Measurements from ENCODE around the gene TOMM70. TPM values are rescaled to one million over a fixed set of nuclear protein-coding genes. Genes with fewer than 3 reads are reported as not detected.

Gene TOMM70
- total and polyA plus RNA-seq, 2 donors (not counting 3 experiments of a cell fraction or from before 2014, with no cell fraction given) = 7.6 to 32.3 TPM

DNA sequence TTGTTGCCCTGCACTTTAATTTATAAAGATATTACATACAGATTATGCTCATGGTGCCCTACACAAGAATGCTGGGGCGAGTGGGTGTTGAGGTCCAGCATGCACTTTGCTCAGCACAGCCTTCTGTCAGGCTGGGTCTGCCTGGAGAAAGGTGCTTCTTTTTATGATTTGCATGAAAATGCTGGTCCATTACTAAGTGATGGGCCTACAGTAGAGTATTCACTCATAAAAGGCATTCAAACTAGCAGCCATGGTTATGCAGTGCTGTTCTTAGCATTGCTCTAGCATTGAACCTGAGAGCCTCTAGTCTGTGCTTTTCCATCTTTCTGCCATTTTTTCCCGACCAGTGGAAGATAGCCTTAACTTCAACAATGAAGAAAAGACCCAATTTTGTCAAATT, 12.7 kb upstream of the TOMM70 start:
- Histone ChIP-seq H3K36me3 (ENCODE audit: control insufficient read depth in 2 of 2, extremely low read depth in 1 of 2, insufficient read depth in 2 of 2, low read length in 2 of 2) (no peaks in the 10 kb centered on the region), H4K20me1 (replicated peaks; ENCODE audit: control insufficient read depth, extremely low read depth, insufficient read depth, low read length) (no peaks in the 10 kb centered on the region), H3K27me3 (ENCODE audit: control insufficient read depth in 2 of 2, insufficient read depth in 2 of 2, low read length in 2 of 2) (no peaks in the 10 kb centered on the region), H3K9me1 (replicated peaks; ENCODE audit: control insufficient read depth, extremely low read depth, insufficient read depth, low read length) (no peaks in the 10 kb centered on the region), H3K4me1 (ENCODE audit: control insufficient read depth, extremely low read depth, insufficient read depth, low read length) (no peaks in the 10 kb centered on the region), H3K79me2 (ENCODE audit: control insufficient read depth, insufficient read depth, low read length) (no peaks in the 10 kb centered on the region), H2AFZ (ENCODE audit: low read depth, low read length) (no peak overlapping the region), H3K9me3 (replicated peaks; ENCODE audit: control insufficient read depth, insufficient read depth, low read length) (no peaks in the 10 kb centered on the region), H3K27ac (ENCODE audit: insufficient read depth, low read depth, low read length) (no peak overlapping the region), H3K4me3 (replicated peaks in 1 of 3; ENCODE audit: insufficient read depth in 1 of 3, low read depth in 1 of 3, low read length in 3 of 3) (no peak overlapping the region), H3K9ac (replicated peaks; ENCODE audit: extremely low read depth, insufficient read depth, low read length) (no peak overlapping the region), H3K4me2 (ENCODE audit: insufficient read depth, low read length) (no peak overlapping the region)
- FAIRE-seq (no peak), DNase-seq (ENCODE audit: low read depth, low spot score) (no peak)
- TF ChIP-seq, protein P1, sequence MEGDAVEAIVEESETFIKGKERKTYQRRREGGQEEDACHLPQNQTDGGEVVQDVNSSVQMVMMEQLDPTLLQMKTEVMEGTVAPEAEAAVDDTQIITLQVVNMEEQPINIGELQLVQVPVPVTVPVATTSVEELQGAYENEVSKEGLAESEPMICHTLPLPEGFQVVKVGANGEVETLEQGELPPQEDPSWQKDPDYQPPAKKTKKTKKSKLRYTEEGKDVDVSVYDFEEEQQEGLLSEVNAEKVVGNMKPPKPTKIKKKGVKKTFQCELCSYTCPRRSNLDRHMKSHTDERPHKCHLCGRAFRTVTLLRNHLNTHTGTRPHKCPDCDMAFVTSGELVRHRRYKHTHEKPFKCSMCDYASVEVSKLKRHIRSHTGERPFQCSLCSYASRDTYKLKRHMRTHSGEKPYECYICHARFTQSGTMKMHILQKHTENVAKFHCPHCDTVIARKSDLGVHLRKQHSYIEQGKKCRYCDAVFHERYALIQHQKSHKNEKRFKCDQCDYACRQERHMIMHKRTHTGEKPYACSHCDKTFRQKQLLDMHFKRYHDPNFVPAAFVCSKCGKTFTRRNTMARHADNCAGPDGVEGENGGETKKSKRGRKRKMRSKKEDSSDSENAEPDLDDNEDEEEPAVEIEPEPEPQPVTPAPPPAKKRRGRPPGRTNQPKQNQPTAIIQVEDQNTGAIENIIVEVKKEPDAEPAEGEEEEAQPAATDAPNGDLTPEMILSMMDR (IDR thresholded peaks at IDR 0.05; ENCODE audit: extremely low read depth in 1 of 2, insufficient read depth in 1 of 2, low read depth in 1 of 2, low read length in 2 of 2) = no peak
- TF ChIP-seq, protein P2, sequence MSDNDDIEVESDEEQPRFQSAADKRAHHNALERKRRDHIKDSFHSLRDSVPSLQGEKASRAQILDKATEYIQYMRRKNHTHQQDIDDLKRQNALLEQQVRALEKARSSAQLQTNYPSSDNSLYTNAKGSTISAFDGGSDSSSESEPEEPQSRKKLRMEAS (IDR thresholded peaks at IDR 0.05; ENCODE audit: insufficient read depth, insufficient read length) = no peak
- TF ChIP-seq EZH2 (IDR thresholded peaks at IDR 0.05; ENCODE audit: borderline replicate concordance, low read depth, low read length, severe bottlenecking) (no peak), JUN (IDR thresholded peaks at IDR 0.05; ENCODE audit: borderline replicate concordance, insufficient read depth, insufficient read length, low read depth) (no peak), POLR2A (IDR thresholded peaks at IDR 0.05; ENCODE audit: low read depth, low read length) (no peak), POLR2AphosphoS5 (IDR thresholded peaks at IDR 0.05; ENCODE audit: insufficient read depth, low read depth, low read length) (no peak), GATA2 (IDR thresholded peaks at IDR 0.05; ENCODE audit: insufficient read depth, insufficient read length, low read depth, low read length) (no peak), MYC (IDR thresholded peaks at IDR 0.05; ENCODE audit: low read depth, low read length) (no peak), FOS (IDR thresholded peaks at IDR 0.05; ENCODE audit: borderline replicate concordance, insufficient read depth, low read length) (no peak)
- intact Hi-C loops (cut with micrococcal nuclease) = no loop called here
- no TSS peak for BruUV-seq (replicated peaks)
- CTCF ChIA-PET = interaction anchor here (2.3 kb wide), 1 partner anchor 16 kb away, joined by 6 read pairs; no protein-coding TSS in a partner anchor
- dilution Hi-C loops (cut with MboI; ENCODE audit: extremely low pct_ligation_motif_present, low sequenced_read_pairs) = no loop called here
- POLR2A ChIA-PET = no interaction called here

All from endothelial cell of umbilical vein (primary cell).